Glomerular visceral epithelial cell (primary cell): ENCODE results near the gene GOLGA6A.
"Not testable (repeated sequence)": the region's sequence is repeated elsewhere in the genome, so short reads cannot be mapped to it uniquely, and the experiment has no call there.

Source experiments
- DNase-seq: peaks from one replicate; pipeline ENCODE4 v3.0.0-alpha.2; 2016; ENCODE audit errors: extremely low spot score

The GOLGA6A gene

DNA sequence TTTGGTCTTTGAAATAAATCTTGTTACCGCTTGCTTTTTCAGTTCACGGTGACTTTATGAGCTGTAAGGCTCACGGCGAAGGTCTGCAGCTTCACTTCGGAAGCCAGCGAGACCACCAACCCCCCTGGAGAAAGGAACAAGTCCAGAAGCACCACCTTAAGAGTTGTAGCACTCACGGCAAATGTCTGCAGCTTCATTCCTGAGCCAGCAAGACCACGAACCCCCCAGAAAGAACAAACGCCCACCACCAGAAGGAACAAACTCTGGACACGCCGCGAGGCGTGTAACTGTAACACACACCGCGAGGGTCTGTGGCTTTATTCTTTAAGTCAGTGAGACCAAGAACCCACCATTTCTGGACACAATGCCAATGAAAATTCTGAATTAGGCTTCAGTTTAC lies 28.8 kb downstream of the GOLGA6A start:
- no peak for DNase-seq

GRCh38 chr15:74052271-74053260 lies 29.8 kb downstream of the GOLGA6A start:
- not testable (repeated sequence) for DNase-seq

GRCh38 chr15:74050556-74051234 lies 31.7 kb downstream of the GOLGA6A start:
- no peak for DNase-seq

- DNase-seq: no peak
These were observed 32.2 kb downstream of the GOLGA6A start for GRCh38 chr15:74050127-74050526.

DNA sequence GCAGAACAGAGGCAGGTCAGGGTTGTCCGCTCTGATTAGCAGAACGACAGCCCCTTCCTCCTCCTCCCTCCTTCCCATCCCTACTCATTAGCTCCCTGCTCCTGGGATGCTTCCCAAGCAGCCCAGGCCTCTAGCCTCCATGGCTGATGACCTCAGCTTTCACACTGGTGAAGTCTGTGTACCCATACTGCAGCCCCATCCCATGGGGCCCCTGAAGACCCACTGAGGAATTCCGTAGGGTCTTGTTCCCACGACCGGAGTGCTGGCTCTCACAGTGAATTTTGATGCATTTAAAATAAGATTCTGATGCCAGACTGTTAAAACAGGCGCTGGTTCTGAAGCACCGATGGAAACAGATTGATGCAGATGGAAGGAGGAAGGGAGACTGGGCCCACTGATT lies 36.1 kb downstream of the GOLGA6A start:
- no peak for DNase-seq

GRCh38 chr15:74045636-74046274 lies 36.6 kb downstream of the GOLGA6A start:
- no peak for DNase-seq

GRCh38 chr15:74045184-74045583 lies 37.2 kb downstream of the GOLGA6A start:
- DNase-seq: no peak

GRCh38 chr15:74044267-74045110 lies 37.9 kb downstream of the GOLGA6A start:
- DNase-seq: no peak

GRCh38 chr15:74043425-74044266 lies 38.7 kb downstream of the GOLGA6A start:
- DNase-seq: no peak

DNA sequence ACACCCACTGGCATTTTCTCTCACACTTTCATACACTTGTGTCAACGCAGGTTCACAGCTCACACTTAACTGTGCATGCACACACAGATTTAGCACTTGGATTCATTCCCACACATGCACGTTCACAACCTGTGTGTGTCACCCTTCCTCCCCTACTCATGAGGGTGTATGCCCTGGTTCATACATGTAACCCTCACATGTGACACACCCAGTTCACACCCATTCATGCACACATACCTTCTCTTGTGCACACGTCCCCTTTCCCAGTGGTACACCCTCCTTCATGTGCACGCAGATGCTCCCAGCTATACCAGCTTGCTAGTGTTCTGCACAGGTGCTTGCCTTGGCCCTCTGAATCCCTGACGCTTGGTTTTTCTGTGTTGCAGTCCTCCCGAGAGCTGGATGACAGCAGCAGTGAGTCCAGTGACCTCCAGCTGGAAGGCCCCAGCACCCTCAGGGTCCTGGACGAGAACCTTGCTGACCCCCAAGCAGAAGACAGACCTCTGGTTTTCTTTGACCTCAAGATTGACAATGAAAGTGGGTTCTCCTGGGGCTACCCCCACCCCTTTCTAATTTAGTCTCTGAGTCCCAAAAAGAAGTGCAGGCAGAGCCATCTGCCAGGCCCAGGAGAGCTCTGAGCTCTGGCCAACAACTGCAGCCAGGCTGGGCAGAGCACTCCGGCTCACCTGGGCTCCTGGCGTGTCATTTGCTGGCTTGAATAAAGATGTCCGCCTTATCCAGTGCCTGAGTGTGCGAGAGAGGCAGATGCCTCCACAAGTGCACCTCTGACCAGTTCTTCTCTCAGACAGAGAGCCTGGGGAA lies 39.5 kb downstream of the GOLGA6A start:
- DNase-seq: no peak

- no peak for DNase-seq
These were observed 40.4 kb downstream of the GOLGA6A start for GRCh38 chr15:74041777-74042435.

- DNase-seq: no peak
These were observed 41.0 kb downstream of the GOLGA6A start for GRCh38 chr15:74041311-74041756.

GRCh38 chr15:74040109-74040850 lies 42.1 kb downstream of the GOLGA6A start:
- DNase-seq: peak; percentile 78

DNA sequence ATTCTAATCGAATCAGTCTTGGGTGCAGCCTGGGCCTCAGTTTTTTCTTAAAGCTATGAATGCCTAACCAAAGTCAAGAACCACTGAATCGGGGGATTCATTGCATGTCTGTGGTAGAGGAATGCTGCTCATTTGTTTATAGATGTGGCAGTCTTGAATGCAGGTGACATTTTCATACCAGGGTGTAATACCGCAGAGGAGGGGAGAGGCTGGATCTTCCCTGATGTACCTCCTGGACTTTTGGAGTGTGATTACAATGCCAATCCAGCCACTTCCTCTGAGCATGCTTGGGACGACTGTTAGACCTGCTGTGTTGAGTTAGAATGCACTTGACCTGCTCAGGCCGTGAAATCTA lies 42.7 kb downstream of the GOLGA6A start:
- DNase-seq: no peak

DNA sequence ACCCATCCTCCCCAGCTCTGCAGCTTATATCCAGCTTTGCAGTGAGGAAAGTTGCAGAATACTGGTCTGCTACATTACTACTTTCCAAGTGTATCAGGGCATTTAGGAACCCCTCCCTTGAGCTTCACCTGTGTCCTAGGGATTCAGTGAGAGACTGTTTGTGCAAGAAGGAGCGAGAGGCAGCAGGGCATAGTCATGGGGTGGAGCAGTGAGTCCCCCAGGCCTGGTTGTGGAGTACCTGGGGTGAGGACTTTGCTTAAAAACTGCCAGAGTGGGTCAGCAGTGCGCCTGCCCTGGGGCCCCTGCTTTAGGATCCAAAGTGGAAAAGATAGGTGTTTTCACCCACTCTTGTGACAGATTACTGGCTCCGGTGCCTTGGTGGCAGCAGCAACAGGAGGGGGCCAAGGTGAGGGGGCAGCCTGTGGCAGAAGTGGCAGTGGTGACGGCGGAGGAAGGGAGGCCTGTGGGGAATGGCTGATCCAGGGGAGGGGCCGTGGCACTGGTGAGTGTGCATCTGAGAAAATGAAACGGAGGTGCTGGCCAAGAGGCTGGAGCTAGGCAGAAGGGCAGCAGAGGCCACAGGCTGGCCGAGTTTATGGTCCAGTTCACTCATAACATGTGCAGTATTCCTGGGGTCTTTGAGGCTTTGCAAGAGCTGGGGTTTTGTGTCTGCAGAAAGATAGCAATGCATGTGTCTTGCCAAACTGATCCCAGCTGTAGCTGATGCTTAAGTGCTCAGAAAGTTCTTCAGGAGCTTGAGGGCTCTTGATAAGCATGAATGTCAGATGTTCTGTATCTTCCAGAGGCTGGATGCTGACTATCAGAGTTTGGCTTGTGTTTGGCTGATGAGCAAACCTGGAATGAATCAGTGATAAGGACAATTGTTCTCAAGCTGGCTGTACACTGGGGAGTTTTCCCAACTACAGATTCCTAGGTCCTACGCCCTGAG lies 43.4 kb downstream of the GOLGA6A start:
- no peak for DNase-seq

DNA sequence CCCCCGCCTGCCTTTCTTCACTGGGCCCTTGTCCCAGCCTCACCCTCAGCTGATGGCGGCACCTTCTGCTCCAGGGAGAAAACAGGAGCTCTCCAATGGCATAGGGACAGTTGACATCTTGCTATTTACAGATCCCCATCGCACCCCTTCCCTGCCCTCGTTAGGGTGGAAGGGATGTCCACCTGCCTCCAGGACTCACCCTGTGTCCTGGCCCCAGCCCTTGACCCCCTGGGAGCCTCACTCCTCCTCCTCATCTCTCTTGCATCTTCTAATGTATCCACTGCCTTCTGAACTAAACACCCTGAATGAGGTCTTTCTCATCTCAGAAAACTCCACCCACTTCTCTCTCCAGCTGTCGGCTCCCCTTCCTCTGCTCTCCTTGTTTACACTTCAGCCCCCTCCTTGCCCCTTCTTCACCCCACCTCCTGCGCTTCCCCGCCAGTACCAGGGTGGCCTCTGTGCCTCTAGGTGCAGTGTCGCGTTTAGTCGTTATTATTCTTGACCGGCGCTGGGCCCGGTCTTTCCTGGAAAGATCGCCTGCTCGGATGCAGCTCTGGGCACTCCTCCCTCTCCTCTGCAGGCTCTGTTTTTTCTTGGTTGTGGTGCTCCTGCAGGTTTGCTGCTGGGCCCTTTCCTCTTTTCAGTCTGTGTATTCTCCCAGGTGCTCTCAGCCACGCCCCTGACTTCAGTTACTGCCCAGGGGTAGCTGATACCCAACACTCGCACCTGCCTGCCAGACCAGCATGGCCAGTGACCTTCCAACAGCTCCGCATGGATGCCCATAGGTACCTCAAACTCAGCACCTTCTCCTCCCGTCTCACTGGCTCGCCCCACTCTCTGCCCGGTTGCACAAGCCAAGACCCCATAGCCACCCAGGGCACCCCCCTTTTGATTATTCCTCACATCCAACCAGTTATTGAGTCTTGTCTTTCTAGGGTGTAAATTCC lies 44.9 kb downstream of the GOLGA6A start:
- no peak for DNase-seq
